Stomach (tissue), 4 donors: ENCODE measurements around the gene IGSF6.

Experiments
- EP300 ChIP-seq: sonication (generic); formaldehyde crosslinking; IDR thresholded peaks from one replicate; pipeline ENCODE4 v1.6.1; 2017; ENCODE audit warnings: antibody characterized with exemption
- POLR2A ChIP-seq, 4 donors: fragments of 450-650 bp; IDR thresholded peaks; one replicate each; pipeline ENCODE4 v1.6.1; 2016; ENCODE audit warnings: antibody characterized with exemption in 4 of 4, control low read depth in 2 of 4, mild to moderate bottlenecking in 1 of 4, moderate library complexity in 1 of 4
- POLR2AphosphoS5 ChIP-seq, 3 donors: sonication (generic); formaldehyde crosslinking; IDR thresholded peaks; one replicate each; pipeline ENCODE4 v1.6.1; 2016; ENCODE audit warnings: antibody characterized with exemption in 3 of 3
- TF ChIP-seq, protein P1 (sequence below), 7 experiments: fragments of 450-650 bp in 4 of 7; fragments of 200-600 bp in 3 of 7; sonication (generic) in 3 of 7; IDR thresholded peaks; one replicate each; pipeline ENCODE4 v1.5.1; 2016 to 2019; ENCODE audit warnings: antibody characterized with exemption in 7 of 7, control low read depth in 2 of 7, mild to moderate bottlenecking in 1 of 7

DNA sequence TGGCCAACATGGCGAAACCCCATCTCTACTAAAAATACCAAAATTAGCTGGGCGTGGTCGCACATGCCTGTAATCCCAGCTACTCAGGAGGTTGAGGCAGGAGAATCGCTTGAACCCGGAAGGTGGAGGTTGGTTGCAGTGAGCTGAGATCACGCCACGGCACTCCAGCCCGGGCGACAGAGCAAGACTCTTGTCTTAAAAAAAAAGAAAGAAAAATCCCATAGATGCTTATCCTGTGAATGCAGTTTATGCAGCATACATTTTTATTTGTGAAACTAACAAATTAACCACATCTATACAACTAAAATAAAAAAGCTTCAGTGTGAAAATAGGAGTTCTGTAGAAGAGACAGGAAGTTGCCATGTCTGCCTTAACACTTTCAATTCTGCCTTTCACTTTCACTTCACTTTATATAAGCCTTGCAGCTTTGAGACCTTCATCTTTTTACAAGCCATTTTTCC is 7.1 kb downstream of the IGSF6 start:
- TF ChIP-seq POLR2A (IDR thresholded peaks at IDR 0.05), result no peak
- TF ChIP-seq POLR2AphosphoS5 (IDR thresholded peaks at IDR 0.05), result no peak
- TF ChIP-seq, protein P1, sequence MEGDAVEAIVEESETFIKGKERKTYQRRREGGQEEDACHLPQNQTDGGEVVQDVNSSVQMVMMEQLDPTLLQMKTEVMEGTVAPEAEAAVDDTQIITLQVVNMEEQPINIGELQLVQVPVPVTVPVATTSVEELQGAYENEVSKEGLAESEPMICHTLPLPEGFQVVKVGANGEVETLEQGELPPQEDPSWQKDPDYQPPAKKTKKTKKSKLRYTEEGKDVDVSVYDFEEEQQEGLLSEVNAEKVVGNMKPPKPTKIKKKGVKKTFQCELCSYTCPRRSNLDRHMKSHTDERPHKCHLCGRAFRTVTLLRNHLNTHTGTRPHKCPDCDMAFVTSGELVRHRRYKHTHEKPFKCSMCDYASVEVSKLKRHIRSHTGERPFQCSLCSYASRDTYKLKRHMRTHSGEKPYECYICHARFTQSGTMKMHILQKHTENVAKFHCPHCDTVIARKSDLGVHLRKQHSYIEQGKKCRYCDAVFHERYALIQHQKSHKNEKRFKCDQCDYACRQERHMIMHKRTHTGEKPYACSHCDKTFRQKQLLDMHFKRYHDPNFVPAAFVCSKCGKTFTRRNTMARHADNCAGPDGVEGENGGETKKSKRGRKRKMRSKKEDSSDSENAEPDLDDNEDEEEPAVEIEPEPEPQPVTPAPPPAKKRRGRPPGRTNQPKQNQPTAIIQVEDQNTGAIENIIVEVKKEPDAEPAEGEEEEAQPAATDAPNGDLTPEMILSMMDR (IDR thresholded peaks at IDR 0.05), result no peak
- no peak for TF ChIP-seq EP300
